ENCODE data around the gene NODAL. TPM values are rescaled to one million over a fixed set of nuclear protein-coding genes. Genes with fewer than 3 reads are reported as not detected.

The NODAL gene
- total and polyA plus RNA-seq, 2 of the 4 experiments (the other 2 are of a cell fraction), result not detected

GRCh38 chr10:70410608-70411007 is 30.9 kb downstream of the NODAL start:
- Histone ChIP-seq H3K4me3 (ENCODE audit: insufficient read depth, low read depth, low read length) (no peak overlapping the region), H3K18ac (ENCODE audit: low read depth, low read length) (no peak overlapping the region), H3K27me3 (ENCODE audit: control insufficient read depth, insufficient read depth, low read length) (no peaks in the 10 kb centered on the region), H3K4me2 (ENCODE audit: low read depth, low read length) (no peak overlapping the region), H3K9ac (ENCODE audit: low read depth, low read length) (no peak overlapping the region), H2BK20ac (ENCODE audit: low read depth, low read length) (no peak overlapping the region), H3K56ac (ENCODE audit: extremely low read depth, insufficient read depth, low read length) (no peak overlapping the region), H4K8ac (ENCODE audit: low read depth in 2 of 2, low read length in 2 of 2) (no peak overlapping the region), H2BK5ac (ENCODE audit: low read depth, low read length, poor library complexity, severe bottlenecking) (no peak overlapping the region), H4K5ac (ENCODE audit: low read depth, low read length) (no peak overlapping the region), H3K36me3 (ENCODE audit: control insufficient read depth, insufficient read depth, low read length) (no peaks in the 10 kb centered on the region), H3K79me1 (ENCODE audit: low read depth in 1 of 2, low read length in 2 of 2) (peaks cover 19 to 64% of the 10 kb centered on the region in 2 experiments), H3K4me1 (ENCODE audit: control insufficient read depth, insufficient read depth, low read length) (no peaks in the 10 kb centered on the region), H3K4ac (ENCODE audit: low read depth, low read length) (no peak overlapping the region), H2BK15ac (ENCODE audit: low read depth, low read length) (no peak overlapping the region), H2AK9ac (replicated peaks; ENCODE audit: low read depth, low read length, poor library complexity) (no peak overlapping the region), H3K23ac (ENCODE audit: low read depth, low read length) (no peak overlapping the region), H2BK120ac (ENCODE audit: low read depth, low read length) (no peak overlapping the region), H2AFZ (replicated peaks; ENCODE audit: low read length, poor library complexity) (no peak overlapping the region), H3K14ac (replicated peaks; ENCODE audit: low read depth, low read length) (no peak overlapping the region), H3K9me1 (ENCODE audit: insufficient read depth, low read length) (peaks cover 8% of the 10 kb centered on the region; the same call in 1 of the 2 replicates), H2AK5ac (ENCODE audit: low read depth, low read length) (no peak overlapping the region), H3K9me3 (ENCODE audit: control insufficient read depth, insufficient read depth, low read length) (no peaks in the 10 kb centered on the region), H4K20me1 (ENCODE audit: insufficient read depth, low read length) (peaks cover 74% of the 10 kb centered on the region), H4K91ac (ENCODE audit: insufficient read depth, low read depth, low read length) (no peak overlapping the region), H3K27ac (ENCODE audit: insufficient read depth, low read length) (no peak overlapping the region)
- intact Hi-C loops (cut with micrococcal nuclease) (no loop called here), dilution Hi-C loops (cut with HindIII; ENCODE audit: low sequenced_read_pairs, unreplicated experiment) (no loop called here), in situ Hi-C loops (cut with MboI; ENCODE audit: low sequenced_read_pairs) (no loop called here)
- no CpG with 5 or more reads among the region's 1 CpG for WGBS, 2 experiments (ENCODE audit: extremely low coverage in 2 of 2, insufficient read length in 1 of 2)
- TF ChIP-seq CEBPB (IDR thresholded peaks at IDR 0.05; ENCODE audit: low read depth, low read length) (no peak), POLR2A (IDR thresholded peaks at IDR 0.05; ENCODE audit: low read depth, low read length) (no peak), RFX5 (IDR thresholded peaks at IDR 0.05; ENCODE audit: low read depth, low read length) (no peak), RAD21 (IDR thresholded peaks at IDR 0.05; ENCODE audit: low read length) (no peak), CHD1 (IDR thresholded peaks at IDR 0.05; ENCODE audit: low read depth, low read length) (no peak), SMC3 (IDR thresholded peaks at IDR 0.05; ENCODE audit: low read depth, low read length) (no peak), MAFK (IDR thresholded peaks at IDR 0.05; ENCODE audit: low read depth, low read length) (no peak), MAZ (IDR thresholded peaks at IDR 0.05; ENCODE audit: borderline replicate concordance, low read depth, low read length) (no peak), USF2 (IDR thresholded peaks at IDR 0.05; ENCODE audit: low read depth, low read length) (no peak), NFE2L2 (IDR thresholded peaks at IDR 0.05; ENCODE audit: low read depth, low read length) (no peak), FOS (IDR thresholded peaks at IDR 0.05; ENCODE audit: low read depth, low read length) (no peak), MXI1 (IDR thresholded peaks at IDR 0.05; ENCODE audit: borderline replicate concordance, low read depth, low read length) (no peak), BHLHE40 (IDR thresholded peaks at IDR 0.05; ENCODE audit: low read depth, low read length) (no peak), RCOR1 (IDR thresholded peaks at IDR 0.05; ENCODE audit: insufficient replicate concordance, low read length) (no peak)
- TF ChIP-seq, protein P1, sequence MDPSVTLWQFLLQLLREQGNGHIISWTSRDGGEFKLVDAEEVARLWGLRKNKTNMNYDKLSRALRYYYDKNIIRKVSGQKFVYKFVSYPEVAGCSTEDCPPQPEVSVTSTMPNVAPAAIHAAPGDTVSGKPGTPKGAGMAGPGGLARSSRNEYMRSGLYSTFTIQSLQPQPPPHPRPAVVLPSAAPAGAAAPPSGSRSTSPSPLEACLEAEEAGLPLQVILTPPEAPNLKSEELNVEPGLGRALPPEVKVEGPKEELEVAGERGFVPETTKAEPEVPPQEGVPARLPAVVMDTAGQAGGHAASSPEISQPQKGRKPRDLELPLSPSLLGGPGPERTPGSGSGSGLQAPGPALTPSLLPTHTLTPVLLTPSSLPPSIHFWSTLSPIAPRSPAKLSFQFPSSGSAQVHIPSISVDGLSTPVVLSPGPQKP (IDR thresholded peaks at IDR 0.05; ENCODE audit: borderline replicate concordance, low read depth, low read length), result no peak
- TF ChIP-seq, protein P2, sequence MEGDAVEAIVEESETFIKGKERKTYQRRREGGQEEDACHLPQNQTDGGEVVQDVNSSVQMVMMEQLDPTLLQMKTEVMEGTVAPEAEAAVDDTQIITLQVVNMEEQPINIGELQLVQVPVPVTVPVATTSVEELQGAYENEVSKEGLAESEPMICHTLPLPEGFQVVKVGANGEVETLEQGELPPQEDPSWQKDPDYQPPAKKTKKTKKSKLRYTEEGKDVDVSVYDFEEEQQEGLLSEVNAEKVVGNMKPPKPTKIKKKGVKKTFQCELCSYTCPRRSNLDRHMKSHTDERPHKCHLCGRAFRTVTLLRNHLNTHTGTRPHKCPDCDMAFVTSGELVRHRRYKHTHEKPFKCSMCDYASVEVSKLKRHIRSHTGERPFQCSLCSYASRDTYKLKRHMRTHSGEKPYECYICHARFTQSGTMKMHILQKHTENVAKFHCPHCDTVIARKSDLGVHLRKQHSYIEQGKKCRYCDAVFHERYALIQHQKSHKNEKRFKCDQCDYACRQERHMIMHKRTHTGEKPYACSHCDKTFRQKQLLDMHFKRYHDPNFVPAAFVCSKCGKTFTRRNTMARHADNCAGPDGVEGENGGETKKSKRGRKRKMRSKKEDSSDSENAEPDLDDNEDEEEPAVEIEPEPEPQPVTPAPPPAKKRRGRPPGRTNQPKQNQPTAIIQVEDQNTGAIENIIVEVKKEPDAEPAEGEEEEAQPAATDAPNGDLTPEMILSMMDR (conservative IDR thresholded peaks at IDR 0.05; ENCODE audit: low read depth, low read length), result no peak
- no peak for ATAC-seq (ENCODE audit: low read depth)
- no peak for DNase-seq
- ChIA-PET POLR2A (ENCODE audit: unreplicated experiment) (no interaction called here), CTCF (no interaction called here)
- BruUV-seq (replicated peaks), result no TSS peak

All from IMR-90 (cell line).